Measurements from ENCODE around the gene GDPD4. TPM values are rescaled to one million over a fixed set of nuclear protein-coding genes. Genes with fewer than 3 reads are reported as not detected.

The GDPD4 gene
- total and polyA plus RNA-seq, 7 donors, result not detected

DNA sequence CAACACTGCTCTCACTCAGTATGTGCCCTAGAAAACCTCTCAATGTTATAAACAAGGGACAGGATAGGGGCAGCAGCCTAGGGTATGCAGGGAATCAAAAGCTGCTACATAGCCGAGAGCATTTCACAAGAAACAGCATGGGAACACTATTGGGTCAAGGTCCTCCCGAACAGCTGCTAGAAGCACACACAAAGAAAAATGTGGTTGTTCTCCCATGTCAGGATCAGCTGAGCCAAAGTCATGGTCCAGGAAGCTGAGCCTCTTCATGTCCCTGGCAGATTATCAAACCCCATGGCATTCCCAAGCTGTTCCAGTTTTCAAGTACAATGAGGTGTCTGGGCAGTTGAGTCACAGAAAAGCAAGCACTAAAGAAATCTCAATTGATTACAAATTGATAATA lies 21.0 kb upstream of the GDPD4 start:
- H3K9me3 ChIP-seq, result no peaks in the 10 kb centered on the region
- DNase-seq (no peak), ATAC-seq (peak; percentile 40 to 90 (median 88))
- H3K27me3 ChIP-seq (ENCODE audit: insufficient read depth in 3 of 3, low read length in 2 of 3), result no peaks in the 10 kb centered on the region
- no peak overlapping the region for H3K27ac ChIP-seq
- peaks cover 0 to 10% of the 10 kb centered on the region in 2 donors for H3K36me3 ChIP-seq (ENCODE audit: insufficient read depth in 1 of 2, low read depth in 1 of 2)
- 23 to 40% (median 38%) methylated on average over 2 of the region's 2 CpGs for WGBS, 3 donors
- intact Hi-C loops (cut with DNase I), result no loop called here
- no peak overlapping the region for H3K4me3 ChIP-seq
- TF ChIP-seq, protein P1, sequence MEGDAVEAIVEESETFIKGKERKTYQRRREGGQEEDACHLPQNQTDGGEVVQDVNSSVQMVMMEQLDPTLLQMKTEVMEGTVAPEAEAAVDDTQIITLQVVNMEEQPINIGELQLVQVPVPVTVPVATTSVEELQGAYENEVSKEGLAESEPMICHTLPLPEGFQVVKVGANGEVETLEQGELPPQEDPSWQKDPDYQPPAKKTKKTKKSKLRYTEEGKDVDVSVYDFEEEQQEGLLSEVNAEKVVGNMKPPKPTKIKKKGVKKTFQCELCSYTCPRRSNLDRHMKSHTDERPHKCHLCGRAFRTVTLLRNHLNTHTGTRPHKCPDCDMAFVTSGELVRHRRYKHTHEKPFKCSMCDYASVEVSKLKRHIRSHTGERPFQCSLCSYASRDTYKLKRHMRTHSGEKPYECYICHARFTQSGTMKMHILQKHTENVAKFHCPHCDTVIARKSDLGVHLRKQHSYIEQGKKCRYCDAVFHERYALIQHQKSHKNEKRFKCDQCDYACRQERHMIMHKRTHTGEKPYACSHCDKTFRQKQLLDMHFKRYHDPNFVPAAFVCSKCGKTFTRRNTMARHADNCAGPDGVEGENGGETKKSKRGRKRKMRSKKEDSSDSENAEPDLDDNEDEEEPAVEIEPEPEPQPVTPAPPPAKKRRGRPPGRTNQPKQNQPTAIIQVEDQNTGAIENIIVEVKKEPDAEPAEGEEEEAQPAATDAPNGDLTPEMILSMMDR (IDR thresholded peaks at IDR 0.05), result no peak
- peaks cover 5% of the 10 kb centered on the region for H3K4me1 ChIP-seq

DNA sequence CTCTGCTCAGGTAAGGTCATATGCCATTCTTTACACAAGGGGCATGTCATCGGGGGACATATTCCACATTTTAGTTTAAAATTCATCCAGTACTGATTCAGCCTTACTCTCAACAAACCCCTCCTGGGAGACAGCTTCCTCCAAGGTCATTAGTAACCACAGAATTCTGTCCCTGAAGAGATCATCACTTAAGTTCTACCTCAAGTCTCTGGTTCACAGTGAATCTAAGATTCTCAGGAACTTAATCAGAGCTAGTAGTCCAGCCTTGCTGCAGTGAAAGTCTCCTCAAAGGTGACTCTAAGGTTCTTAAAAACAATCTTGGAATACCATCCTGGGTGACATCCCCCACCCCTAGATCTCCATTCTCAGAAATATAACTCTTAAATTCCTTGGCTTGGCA lies 18.9 kb upstream of the GDPD4 start:
- DNase-seq (no peak), ATAC-seq (no peak)
- Histone ChIP-seq H3K4me3 (no peak overlapping the region), H3K36me3 (ENCODE audit: insufficient read depth in 1 of 2, low read depth in 1 of 2) (peaks cover 0 to 8% of the 10 kb centered on the region in 2 donors), H3K9me3 (no peaks in the 10 kb centered on the region), H3K27ac (no peak overlapping the region), H3K27me3 (ENCODE audit: insufficient read depth in 3 of 3, low read length in 2 of 3) (no peaks in the 10 kb centered on the region), H3K4me1 (peaks cover 5% of the 10 kb centered on the region)
- 78 to 94% (median 93%) methylated on average over 1 of the region's 1 CpG for WGBS, 3 donors
- TF ChIP-seq, protein P1 (IDR thresholded peaks at IDR 0.05), result no peak
- intact Hi-C loops (cut with DNase I), result no loop called here

DNA sequence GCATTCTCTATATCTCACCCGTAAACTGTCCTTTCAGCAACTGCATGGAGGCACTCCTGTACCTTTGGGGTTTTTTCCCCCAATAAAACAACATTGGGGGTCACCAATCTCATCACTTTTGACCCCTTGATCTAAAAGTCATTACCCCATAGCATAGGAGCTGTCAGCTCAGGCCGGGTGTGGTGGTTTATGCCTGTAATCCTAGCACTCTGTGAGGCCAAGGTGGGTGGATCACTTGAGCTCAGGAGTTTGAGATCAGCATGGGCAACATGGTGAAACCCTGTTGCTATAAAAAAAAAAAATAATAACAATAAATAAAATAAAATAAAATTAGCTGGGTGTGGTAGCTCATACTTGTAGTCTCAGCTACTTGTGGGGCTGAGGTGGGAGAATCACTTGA lies 17.1 kb upstream of the GDPD4 start:
- intact Hi-C loops (cut with DNase I), result no loop called here

GRCh38 chr11:77316733-77317342 lies 15.4 kb upstream of the GDPD4 start:
- 32 to 45% (median 38%) methylated on average over 5 of the region's 5 CpGs for WGBS, 3 donors
- Histone ChIP-seq H3K36me3 (ENCODE audit: insufficient read depth in 1 of 2, low read depth in 1 of 2) (no peaks in the 10 kb centered on the region), H3K27ac (no peak overlapping the region), H3K4me1 (no peaks in the 10 kb centered on the region), H3K4me3 (no peak overlapping the region), H3K9me3 (no peaks in the 10 kb centered on the region), H3K27me3 (ENCODE audit: insufficient read depth in 3 of 3, low read length in 2 of 3) (no peaks in the 10 kb centered on the region)
- intact Hi-C loops (cut with DNase I), result no loop called here
- TF ChIP-seq, protein P1 (IDR thresholded peaks at IDR 0.05), result no peak
- ATAC-seq (no peak), DNase-seq (no peak)

More for the DNA sequence above, 17.1 kb upstream of the GDPD4 start:
- H3K36me3 ChIP-seq (ENCODE audit: insufficient read depth in 1 of 2, low read depth in 1 of 2), result no peaks in the 10 kb centered on the region
- DNase-seq (no peak), ATAC-seq (no peak)
- WGBS, 3 donors, result 70 to 76% (median 74%) methylated on average over 2 of the region's 2 CpGs
- TF ChIP-seq, protein P1 (IDR thresholded peaks at IDR 0.05), result no peak
- no peaks in the 10 kb centered on the region for H3K27me3 ChIP-seq (ENCODE audit: insufficient read depth in 3 of 3, low read length in 2 of 3)
- no peak overlapping the region for H3K4me3 ChIP-seq
- no peak overlapping the region for H3K27ac ChIP-seq
- H3K9me3 ChIP-seq, result no peaks in the 10 kb centered on the region
- H3K4me1 ChIP-seq, result peaks cover 5% of the 10 kb centered on the region

DNA sequence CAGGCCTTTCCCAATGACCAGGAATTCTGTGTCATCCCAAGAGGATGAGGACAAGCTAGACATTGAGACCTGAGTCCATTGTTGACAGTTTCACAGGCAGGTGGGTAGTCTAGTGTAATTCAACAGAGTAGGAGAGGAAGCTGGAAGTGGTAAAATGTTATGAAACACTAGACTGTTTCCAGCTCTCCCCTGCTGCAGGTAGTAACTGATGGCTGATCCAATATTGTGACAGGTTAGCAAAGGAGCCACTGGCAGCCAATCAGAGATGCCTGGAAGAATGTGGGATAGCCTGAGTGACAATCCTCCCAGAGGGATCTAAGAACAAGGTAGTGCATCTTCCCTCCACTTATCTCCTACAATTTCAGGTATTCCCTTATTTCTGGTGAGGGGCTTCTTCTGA lies 10.6 kb upstream of the GDPD4 start:
- Histone ChIP-seq H3K27me3 (ENCODE audit: insufficient read depth in 3 of 3, low read length in 2 of 3) (no peaks in the 10 kb centered on the region), H3K4me3 (no peak overlapping the region), H3K36me3 (ENCODE audit: insufficient read depth in 1 of 2, low read depth in 1 of 2) (no peaks in the 10 kb centered on the region), H3K9me3 (no peaks in the 10 kb centered on the region), H3K27ac (no peak overlapping the region), H3K4me1 (no peaks in the 10 kb centered on the region)
- intact Hi-C loops (cut with DNase I), result no loop called here
- DNase-seq (no peak), ATAC-seq (no peak)
- TF ChIP-seq, protein P1 (IDR thresholded peaks at IDR 0.05), result no peak

All from psoas muscle (tissue), 8 donors.